Measurements from ENCODE around the gene EPC1.

GRCh38 chr10:32381165-32381564, 34.2 kb upstream of the EPC1 start:
- TF ChIP-seq CTCF (IDR thresholded peaks at IDR 0.05; ENCODE audit: low read length) = no peak
- no peak for TF ChIP-seq EZH2 (optimal IDR thresholded peaks at IDR 0.05; ENCODE audit: low read depth, low read length)
